IMR-90 (cell line): ENCODE data around the gene HOXD8. TPM values are rescaled to one million over a fixed set of nuclear protein-coding genes. Genes with fewer than 3 reads are reported as not detected.

ENCODE experiments used
- ATAC-seq: fragments of 200-7000 bp; cut with Tn5 transposase; 2 replicates; pipeline ENCODE4 v1.9.1; 2020; ENCODE audit warnings: low read depth, mild to moderate bottlenecking, moderate library complexity
- BruUV-seq: library from RNA; stranded (reverse); fragments of 400-500 nt; replicated peaks from 2 replicates; lab custom pipeline; 2021; lab: Mats Ljungman, UMichigan
- CTCF ChIA-PET: fragments of 300-600 bp; formaldehyde crosslinking; extraction: SDS; loops from one replicate; lab custom pipeline; 2021; ENCODE audit warnings: antibody characterized with exemption; lab: Yijun Ruan, JAX
- POLR2A ChIA-PET: fragments of 300-600 bp; sonication (Branson Sonifier 250); formaldehyde crosslinking; loops from one replicate; lab custom pipeline; 2022; ENCODE audit warnings: antibody characterized with exemption; ENCODE audit not compliant: unreplicated experiment; lab: Charles Lee
- DNase-seq: peaks from one replicate; pipeline ENCODE4 v3.0.0; 2013
- H2AFZ ChIP-seq: replicated peaks from 2 replicates; pipeline ENCODE3; 2013; ENCODE audit warnings: low read length, mild to moderate bottlenecking; ENCODE audit not compliant: poor library complexity
- H2AK5ac ChIP-seq: 2 replicates; pipeline ENCODE4 v1.6.1; 2013; ENCODE audit warnings: low read depth, low read length, inconsistent platforms
- H2AK9ac ChIP-seq: replicated peaks from 2 replicates; pipeline ENCODE3; 2013; ENCODE audit warnings: mild to moderate bottlenecking, low read depth, low read length, moderate library complexity; ENCODE audit not compliant: poor library complexity
- H2BK120ac ChIP-seq: 2 replicates; pipeline ENCODE4 v1.6.1; 2013; ENCODE audit warnings: low read depth, low read length, inconsistent platforms
- H2BK15ac ChIP-seq: 3 replicates; pipeline ENCODE4 v1.6.1; 2013; ENCODE audit warnings: low read depth, low read length, inconsistent platforms
- H2BK20ac ChIP-seq: 2 replicates; pipeline ENCODE4 v1.6.1; 2013; ENCODE audit warnings: low read depth, mild to moderate bottlenecking, inconsistent platforms, low read length, moderate library complexity
- H2BK5ac ChIP-seq: 2 replicates; pipeline ENCODE4 v1.6.1; 2013; ENCODE audit warnings: mild to moderate bottlenecking, low read depth, low read length, inconsistent platforms; ENCODE audit not compliant: poor library complexity, severe bottlenecking
- H3K14ac ChIP-seq: replicated peaks from 2 replicates; pipeline ENCODE4 v1.6.1; 2013; ENCODE audit warnings: low read depth, low read length, inconsistent platforms
- H3K18ac ChIP-seq: 2 replicates; pipeline ENCODE4 v1.6.1; 2013; ENCODE audit warnings: low read depth, low read length, control low read depth
- H3K23ac ChIP-seq: 2 replicates; pipeline ENCODE4 v1.6.1; 2013; ENCODE audit warnings: low read depth, low read length, inconsistent platforms
- H3K27ac ChIP-seq: 2 replicates; pipeline ENCODE4 v1.5.1; 2013; ENCODE audit warnings: mild to moderate bottlenecking, control low read depth, low read length; ENCODE audit not compliant: insufficient read depth
- H3K27me3 ChIP-seq: 2 replicates; pipeline ENCODE4 v1.6.1; 2013; ENCODE audit warnings: low read length; ENCODE audit not compliant: control insufficient read depth, insufficient read depth
- H3K36me3 ChIP-seq: 2 replicates; pipeline ENCODE4 v1.6.1; 2013; ENCODE audit warnings: low read length, mixed read lengths; ENCODE audit not compliant: control insufficient read depth, insufficient read depth
- H3K4ac ChIP-seq: 2 replicates; pipeline ENCODE4 v1.6.1; 2013; ENCODE audit warnings: low read depth, low read length, inconsistent platforms
- H3K4me1 ChIP-seq: 2 replicates; pipeline ENCODE4 v1.6.1; 2013; ENCODE audit warnings: low read length, mixed read lengths; ENCODE audit not compliant: control insufficient read depth, insufficient read depth
- H3K4me2 ChIP-seq: 2 replicates; pipeline ENCODE4 v1.6.1; 2013; ENCODE audit warnings: low read depth, mild to moderate bottlenecking, control low read depth, low read length, moderate library complexity
- H3K4me3 ChIP-seq: 2 replicates; pipeline ENCODE4 v1.5.1; 2013; ENCODE audit warnings: low read depth, mild to moderate bottlenecking, control low read depth, low read length, moderate library complexity; ENCODE audit not compliant: insufficient read depth
- H3K56ac ChIP-seq: 2 replicates; pipeline ENCODE4 v1.6.1; 2013; ENCODE audit warnings: low read length, inconsistent platforms; ENCODE audit not compliant: insufficient read depth; ENCODE audit errors: extremely low read depth
- H3K79me1 ChIP-seq, 2 experiments: 2 replicates each; pipeline ENCODE4 v1.6.1; 2013; ENCODE audit warnings: low read length in 2 of 2, inconsistent platforms in 1 of 2, low read depth in 1 of 2
- H3K9ac ChIP-seq: 2 replicates; pipeline ENCODE4 v1.6.1; 2013; ENCODE audit warnings: low read depth, low read length, control low read depth
- H3K9me1 ChIP-seq: 2 replicates; pipeline ENCODE4 v1.6.1; 2013; ENCODE audit warnings: low read length, inconsistent platforms; ENCODE audit not compliant: insufficient read depth
- H3K9me3 ChIP-seq: 2 replicates; pipeline ENCODE4 v1.6.1; 2013; ENCODE audit warnings: low read length; ENCODE audit not compliant: control insufficient read depth, insufficient read depth
- H4K20me1 ChIP-seq: 2 replicates; pipeline ENCODE4 v1.6.1; 2013; ENCODE audit warnings: low read length, inconsistent platforms; ENCODE audit not compliant: insufficient read depth
- H4K5ac ChIP-seq: 2 replicates; pipeline ENCODE4 v1.6.1; 2013; ENCODE audit warnings: mild to moderate bottlenecking, low read depth, low read length, control low read depth
- H4K8ac ChIP-seq, 2 experiments: 2 replicates each; pipeline ENCODE4 v1.6.1; 2013; ENCODE audit warnings: low read depth in 2 of 2, low read length in 2 of 2, control low read depth in 1 of 2, inconsistent platforms in 1 of 2
- H4K91ac ChIP-seq: 2 replicates; pipeline ENCODE4 v1.6.1; 2013; ENCODE audit warnings: low read depth, low read length, inconsistent platforms; ENCODE audit not compliant: insufficient read depth
- BHLHE40 ChIP-seq: fragments of 150-350 bp; IDR thresholded peaks from 2 replicates; pipeline ENCODE4 v1.6.1; 2016; ENCODE audit warnings: mild to moderate bottlenecking, low read depth, low read length
- CEBPB ChIP-seq: IDR thresholded peaks from 2 replicates; pipeline ENCODE4 v1.6.1; 2012; ENCODE audit warnings: low read depth, low read length, improper control_type of control experiment
- CHD1 ChIP-seq: IDR thresholded peaks from 2 replicates; pipeline ENCODE4 v1.6.1; 2012; ENCODE audit warnings: low read depth, low read length, improper control_type of control experiment
- RAD21 ChIP-seq: IDR thresholded peaks from 2 replicates; pipeline ENCODE4 v1.6.1; 2012; ENCODE audit warnings: low read length, improper control_type of control experiment
- SMC3 ChIP-seq: fragments of 150-350 bp; IDR thresholded peaks from 2 replicates; pipeline ENCODE4 v1.6.1; 2016; ENCODE audit warnings: low read depth, mild to moderate bottlenecking, antibody characterized with exemption, low read length, moderate library complexity
- WGBS, 2 experiments: methylation state at CpG; one replicate each; pipeline versions ENCODE4 v1.1.5 to v1.1.7; 2013; ENCODE audit warnings: missing lambda C conversion rate in 2 of 2; ENCODE audit not compliant: insufficient read length in 1 of 2; ENCODE audit errors: extremely low coverage in 2 of 2; 5-methylcytosine and 5-hydroxymethylcytosine counted together
- dilution Hi-C: fragments of 300-500 bp; cut with HindIII; formaldehyde crosslinking; loops from one replicate; pipeline ENCODE4 v1.14.3; 2018; ENCODE audit warnings: low sequenced_read_pairs; ENCODE audit not compliant: unreplicated experiment
- in situ Hi-C: fragments of 300-500 bp; cut with MboI; formaldehyde crosslinking; loops from 3 replicates; pipeline ENCODE4 v1.14.3; 2019; ENCODE audit warnings: low sequenced_read_pairs, inconsistent platforms, mixed read lengths
- intact Hi-C: fragments of 100-400 bp; cut with micrococcal nuclease; formaldehyde crosslinking; loops from 2 replicates; pipeline ENCODE4 v1.10.0; 2022
- polyA plus RNA-seq, 3 experiments: library from polyadenylated mRNA; depleted of rRNA; stranded (reverse); fragments of >200 nt; gene quantifications; 2 replicates each; pipeline ENCODE4 v1.2.3, GENCODE V29; 2012; ENCODE audit warnings: low replicate concordance in 1 of 3
- total RNA-seq: library from RNA; depleted of rRNA; stranded (reverse); fragments of >200 nt; gene quantifications from 2 replicates; pipeline ENCODE4 v1.2.3, GENCODE V29; 2012

The HOXD8 gene
- total and polyA plus RNA-seq, 2 of the 4 experiments (the other 2 are of a cell fraction) = not detected

GRCh38 chr2:176128172-176128981 is 1.1 kb upstream of the HOXD8 start:
- no peak overlapping the region for H3K56ac ChIP-seq
- no peak overlapping the region for H3K9ac ChIP-seq
- H3K36me3 ChIP-seq = no peaks in the 10 kb centered on the region
- H3K4me3 ChIP-seq = no peak overlapping the region
- no peak overlapping the region for H4K8ac ChIP-seq
- no peak overlapping the region for H2BK5ac ChIP-seq
- no TSS peak for BruUV-seq
- ChIA-PET POLR2A (no interaction called here), CTCF (interaction anchor here (0.6 to 3.7 kb wide), 9 partner anchors 323 to 1033 kb away, joined by 3 to 22 read pairs (median 5); no protein-coding TSS in a partner anchor)
- no peak overlapping the region for H3K27ac ChIP-seq
- peak overlapping the region; percentile 34 for H2AFZ ChIP-seq
- H4K91ac ChIP-seq = no peak overlapping the region
- no peak overlapping the region for H3K14ac ChIP-seq
- DNase-seq (no peak), ATAC-seq (no peak)
- H3K4ac ChIP-seq = no peak overlapping the region
- H3K79me1 ChIP-seq = no peaks in the 10 kb centered on the region
- no peak overlapping the region for H2BK15ac ChIP-seq
- no peaks in the 10 kb centered on the region for H3K4me1 ChIP-seq
- TF ChIP-seq SMC3 (no peak), RAD21 (no peak), BHLHE40 (no peak), CEBPB (no peak), CHD1 (no peak)
- in situ Hi-C loops (loop anchor here (5.0 to 10.0 kb wide), 4 partner anchors 326 to 1026 kb away; no protein-coding TSS in a partner anchor), intact Hi-C loops (no loop called here), dilution Hi-C loops (no loop called here)
- H3K23ac ChIP-seq = no peak overlapping the region; the same call in 1 of the 2 replicates
- no peak overlapping the region for H2BK120ac ChIP-seq
- no peak overlapping the region for H4K5ac ChIP-seq
- H4K20me1 ChIP-seq = no peaks in the 10 kb centered on the region; the same call in 1 of the 2 replicates
- no peak overlapping the region for H2BK20ac ChIP-seq
- no peak overlapping the region for H2AK5ac ChIP-seq
- H3K9me3 ChIP-seq = no peaks in the 10 kb centered on the region; the same call in 1 of the 2 replicates
- H2AK9ac ChIP-seq = no peak overlapping the region
- no peak overlapping the region for H3K4me2 ChIP-seq
- no peaks in the 10 kb centered on the region for H3K9me1 ChIP-seq
- H3K18ac ChIP-seq = no peak overlapping the region
- H3K27me3 ChIP-seq = peaks cover 87% of the 10 kb centered on the region
- 0% methylated on average over 1 of the region's 49 CpGs; no CpG with 5 or more reads in 1 of the 2 experiments for WGBS, 2 experiments
